Naive B cell (primary cell): ENCODE measurements around the gene FMNL2. TPM values are rescaled to one million over a fixed set of nuclear protein-coding genes. Genes with fewer than 3 reads are reported as not detected.
"Not testable (repeated sequence)": the region's sequence is repeated elsewhere in the genome, so short reads cannot be mapped to it uniquely, and the experiment has no call there.

Experiments used
- ATAC-seq, 2 donors: fragments of 150-1000 bp; cut with Tn5 transposase; 2 replicates each; pipeline ENCODE4 v1.10.0; 2021; ENCODE audit warnings: low read depth in 2 of 2, mild to moderate bottlenecking in 2 of 2, moderate library complexity in 2 of 2
- DNase-seq: peaks from one replicate; pipeline ENCODE4 v3.0.0; 2022
- H3K27ac Mint-ChIP-seq, 6 donors: one replicate each; pipeline ENCODE4 v1.8.0; 2020 to 2022; ENCODE audit warnings: mild to moderate bottlenecking in 6 of 6, mixed read lengths in 6 of 6, moderate library complexity in 5 of 6, inconsistent platforms in 2 of 6
- H3K27me3 Mint-ChIP-seq, 3 donors: one replicate each; pipeline ENCODE4 v1.8.0; 2021 to 2022; ENCODE audit warnings: mixed read lengths in 3 of 3, mild to moderate bottlenecking in 1 of 3
- H3K36me3 Mint-ChIP-seq, 2 donors: one replicate each; pipeline ENCODE4 v1.8.0; 2020 to 2022; ENCODE audit warnings: mixed read lengths in 2 of 2, inconsistent platforms in 1 of 2, mild to moderate bottlenecking in 1 of 2
- H3K4me1 Mint-ChIP-seq, 3 donors: one replicate each; pipeline ENCODE4 v1.8.0; 2020 to 2022; ENCODE audit warnings: mixed read lengths in 3 of 3, inconsistent platforms in 1 of 3, mild to moderate bottlenecking in 1 of 3, moderate library complexity in 1 of 3
- H3K4me3 Mint-ChIP-seq, 8 donors: one replicate each; pipeline ENCODE4 v1.8.0; 2020 to 2022; ENCODE audit warnings: mild to moderate bottlenecking in 8 of 8, mixed read lengths in 8 of 8, moderate library complexity in 8 of 8, inconsistent platforms in 2 of 8
- H3K9me3 Mint-ChIP-seq, 7 donors: one replicate each; pipeline ENCODE4 v1.8.0; 2020 to 2022; ENCODE audit warnings: mixed read lengths in 7 of 7, mild to moderate bottlenecking in 5 of 7, inconsistent platforms in 2 of 7, moderate library complexity in 1 of 7
- polyA plus RNA-seq, 6 donors: library from polyadenylated mRNA; unstranded; fragments of 300-500 nt; fragmentation: Illumina TruSeq; gene quantifications; one replicate each; pipeline ENCODE4 v1.2.3, GENCODE V29; 2021; ENCODE audit warnings: low read depth in 6 of 6

Gene FMNL2
- polyA plus RNA-seq, 6 donors from 2014 or later, result 0.08 to 1.4 (median 0.61) TPM

GRCh38 chr2:152462779-152463178 is 127.8 kb downstream of the FMNL2 start:
- no peaks in the 10 kb centered on the region for H3K9me3 Mint-ChIP-seq
- ATAC-seq (no peak), DNase-seq (no peak)
- H3K27me3 Mint-ChIP-seq, result no peaks in the 10 kb centered on the region
- no peak overlapping the region for H3K27ac Mint-ChIP-seq
- H3K36me3 Mint-ChIP-seq, result no peaks in the 10 kb centered on the region
- H3K4me3 Mint-ChIP-seq, result no peak overlapping the region
- H3K4me1 Mint-ChIP-seq, result peaks cover 20 to 28% (median 23%) of the 10 kb centered on the region in 3 donors

- Mint-ChIP-seq H3K36me3 (no peaks in the 10 kb centered on the region), H3K27me3 (no peaks in the 10 kb centered on the region), H3K9me3 (no peaks in the 10 kb centered on the region), H3K27ac (peak overlapping the region in 1 of 6 donors; percentile 47), H3K4me1 (peaks cover 28 to 41% (median 34%) of the 10 kb centered on the region in 3 donors), H3K4me3 (no peak overlapping the region)
- ATAC-seq, result no peak
- no peak for DNase-seq
These were observed 130.0 kb downstream of the FMNL2 start for GRCh38 chr2:152464851-152465470.

GRCh38 chr2:152465541-152465940 is 130.6 kb downstream of the FMNL2 start:
- Mint-ChIP-seq H3K4me3 (no peak overlapping the region), H3K36me3 (no peaks in the 10 kb centered on the region), H3K4me1 (peaks cover 28 to 41% (median 34%) of the 10 kb centered on the region in 3 donors), H3K27me3 (no peaks in the 10 kb centered on the region), H3K27ac (peak overlapping the region in 1 of 6 donors; percentile 47), H3K9me3 (no peaks in the 10 kb centered on the region)
- no peak for DNase-seq
- ATAC-seq, result no peak

- Mint-ChIP-seq H3K9me3 (no peaks in the 10 kb centered on the region), H3K36me3 (no peaks in the 10 kb centered on the region), H3K27ac (peak overlapping the region in 2 of 6 donors; percentile 47 to 66), H3K4me1 (peaks cover 28 to 41% (median 34%) of the 10 kb centered on the region in 3 donors), H3K4me3 (no peak overlapping the region), H3K27me3 (no peaks in the 10 kb centered on the region)
- DNase-seq (no peak), ATAC-seq (no peak)
These were observed 131.1 kb downstream of the FMNL2 start for GRCh38 chr2:152466041-152466440.

- Mint-ChIP-seq H3K27me3 (no peaks in the 10 kb centered on the region), H3K4me3 (peak overlapping the region in 4 of 8 donors; percentile 3 to 47 (median 19)), H3K9me3 (no peaks in the 10 kb centered on the region), H3K27ac (peak overlapping the region in 3 of 6 donors; percentile 70 to 91 (median 79)), H3K36me3 (no peaks in the 10 kb centered on the region), H3K4me1 (peaks cover 28 to 41% (median 34%) of the 10 kb centered on the region in 3 donors)
- peak; percentile 11 for DNase-seq
- peak; percentile 78 to 79 for ATAC-seq
These were observed 132.2 kb downstream of the FMNL2 start for GRCh38 chr2:152466980-152467676.

- Mint-ChIP-seq H3K27ac (peak overlapping the region in 1 of 6 donors; percentile 3), H3K27me3 (no peaks in the 10 kb centered on the region), H3K4me3 (peak overlapping the region in 2 of 8 donors; percentile 11 to 26), H3K9me3 (no peaks in the 10 kb centered on the region), H3K36me3 (no peaks in the 10 kb centered on the region), H3K4me1 (peaks cover 28 to 41% (median 34%) of the 10 kb centered on the region in 3 donors)
- DNase-seq, result no peak
- no peak for ATAC-seq
These were observed 132.9 kb downstream of the FMNL2 start for GRCh38 chr2:152467677-152468410.

- Mint-ChIP-seq H3K27ac (peak overlapping the region in 3 of 6 donors; percentile 8 to 23 (median 21)), H3K27me3 (no peaks in the 10 kb centered on the region), H3K4me1 (peaks cover 28 to 41% (median 34%) of the 10 kb centered on the region in 3 donors), H3K36me3 (no peaks in the 10 kb centered on the region), H3K9me3 (no peaks in the 10 kb centered on the region), H3K4me3 (peak overlapping the region in 4 of 8 donors; percentile 22 to 68 (median 52))
- DNase-seq (no peak), ATAC-seq (peak in 1 of 2 donors; percentile 25)
These were observed 134.1 kb downstream of the FMNL2 start for GRCh38 chr2:152468899-152469692.

- no peaks in the 10 kb centered on the region for H3K9me3 Mint-ChIP-seq
- H3K27me3 Mint-ChIP-seq, result no peaks in the 10 kb centered on the region
- H3K4me3 Mint-ChIP-seq, result no peak overlapping the region
- H3K36me3 Mint-ChIP-seq, result no peaks in the 10 kb centered on the region
- peaks cover 22 to 29% (median 27%) of the 10 kb centered on the region in 3 donors for H3K4me1 Mint-ChIP-seq
- ATAC-seq (no peak), DNase-seq (no peak)
- no peak overlapping the region for H3K27ac Mint-ChIP-seq
These were observed 136.2 kb downstream of the FMNL2 start for GRCh38 chr2:152470861-152471854.

- ATAC-seq, result no peak
These were observed 137.5 kb downstream of the FMNL2 start for GRCh38 chr2:152472481-152472887.

GRCh38 chr2:152473151-152473857 is 138.3 kb downstream of the FMNL2 start:
- Mint-ChIP-seq H3K27me3 (no peaks in the 10 kb centered on the region), H3K4me3 (no peak overlapping the region), H3K9me3 (no peaks in the 10 kb centered on the region), H3K4me1 (peaks cover 8 to 11% (median 11%) of the 10 kb centered on the region in 3 donors), H3K27ac (no peak overlapping the region), H3K36me3 (no peaks in the 10 kb centered on the region)
- ATAC-seq (no peak), DNase-seq (no peak)

More at GRCh38 chr2:152472481-152472887, 137.5 kb downstream of the FMNL2 start:
- Mint-ChIP-seq H3K27me3 (no peaks in the 10 kb centered on the region), H3K9me3 (no peaks in the 10 kb centered on the region), H3K4me1 (peaks cover 9 to 15% (median 14%) of the 10 kb centered on the region in 3 donors), H3K36me3 (no peaks in the 10 kb centered on the region), H3K4me3 (no peak overlapping the region), H3K27ac (no peak overlapping the region)
- no peak for DNase-seq

- not testable (repeated sequence) for H3K27ac Mint-ChIP-seq, ATAC-seq, H3K9me3 Mint-ChIP-seq, DNase-seq, H3K4me3 Mint-ChIP-seq, H3K27me3 Mint-ChIP-seq, H3K4me1 Mint-ChIP-seq, H3K36me3 Mint-ChIP-seq
These were observed 139.5 kb downstream of the FMNL2 start for GRCh38 chr2:152474523-152474922.
